Subcutaneous abdominal adipose tissue (tissue), 5 donors: Measurements from ENCODE around the gene LCK.

Source experiments
- H3K27ac ChIP-seq: one replicate; pipeline ENCODE4 v1.7.0; 2013; ENCODE audit warnings: low read depth, mild to moderate bottlenecking, inconsistent platforms, low read length, moderate library complexity
- H3K27me3 ChIP-seq, 5 donors: one replicate each; pipeline ENCODE4 v1.7.0; 2013; ENCODE audit warnings: low read length in 5 of 5, inconsistent platforms in 1 of 5; ENCODE audit not compliant: control insufficient read depth in 5 of 5, insufficient read depth in 4 of 5
- H3K36me3 ChIP-seq, 5 donors: one replicate each; pipeline ENCODE4 v1.7.0; 2013; ENCODE audit warnings: low read length in 5 of 5; ENCODE audit not compliant: control insufficient read depth in 5 of 5, insufficient read depth in 5 of 5
- H3K4me1 ChIP-seq, 5 donors: one replicate each; pipeline ENCODE4 v1.7.0; 2013; ENCODE audit warnings: low read length in 5 of 5, mild to moderate bottlenecking in 3 of 5, moderate library complexity in 1 of 5; ENCODE audit not compliant: control insufficient read depth in 5 of 5, insufficient read depth in 5 of 5
- H3K4me3 ChIP-seq, 5 donors: one replicate each; pipeline ENCODE4 v1.7.0; 2013; ENCODE audit warnings: low read length in 5 of 5, low read depth in 1 of 5
- H3K9ac ChIP-seq, 5 donors: one replicate each; pipeline ENCODE4 v1.7.0; 2013; ENCODE audit warnings: low read length in 5 of 5, mild to moderate bottlenecking in 4 of 5, moderate library complexity in 3 of 5
- H3K9me3 ChIP-seq, 5 donors: one replicate each; pipeline ENCODE4 v1.7.0; 2013; ENCODE audit warnings: low read length in 5 of 5; ENCODE audit not compliant: control insufficient read depth in 5 of 5
- donor health status: healthy.
- donor health status: healthy.
- donor health status: healthy.
- donor health status: healthy.
- donor health status: healthy.

Gene LCK

GRCh38 chr1:32220746-32221580 is 30.1 kb upstream of the LCK start:
- H3K9ac ChIP-seq: peak overlapping the region in 4 of 5 donors; percentile 74 to 98 (median 92)
- peak overlapping the region; percentile 97 for H3K27ac ChIP-seq
- no peaks in the 10 kb centered on the region for H3K9me3 ChIP-seq
- H3K4me1 ChIP-seq: peaks cover 7 to 32% (median 28%) of the 10 kb centered on the region in 5 donors
- peak overlapping the region; percentile 88 to 98 (median 93) for H3K4me3 ChIP-seq
- H3K36me3 ChIP-seq: peaks cover 0 to 51% (median 38%) of the 10 kb centered on the region in 5 donors
- no peaks in the 10 kb centered on the region for H3K27me3 ChIP-seq

- Histone ChIP-seq H3K9me3 (no peaks in the 10 kb centered on the region), H3K36me3 (peaks cover 0 to 51% (median 37%) of the 10 kb centered on the region in 5 donors), H3K27me3 (no peaks in the 10 kb centered on the region), H3K9ac (peak overlapping the region in 4 of 5 donors; percentile 74 to 98 (median 92)), H3K4me1 (peaks cover 7 to 32% (median 28%) of the 10 kb centered on the region in 5 donors), H3K4me3 (peak overlapping the region; percentile 88 to 98 (median 93)), H3K27ac (peak overlapping the region; percentile 97)
Observed at GRCh38 chr1:32221581-32221979, 29.5 kb upstream of the LCK start.

GRCh38 chr1:32221980-32222755 is 28.9 kb upstream of the LCK start, which contains the start of the genes EIF3I and TMEM234:
Gene EIF3I (plus strand): TSS chr1:32222407. CDS start chr1:32222442, 35 bp downstream.
Gene TMEM234 (minus strand): TSS chr1:32222353. CDS start chr1:32222322, 31 bp downstream.
- Histone ChIP-seq H3K36me3 (peaks cover 0 to 50% (median 32%) of the 10 kb centered on the region in 5 donors), H3K9ac (peak within 1 kb of the TSS; percentile 90 to 98 (median 96)), H3K9me3 (no peaks in the 10 kb centered on the region)

GRCh38 chr1:32223683-32224082 is 27.4 kb upstream of the LCK start:
- peak overlapping the region in 4 of 5 donors; percentile 32 to 95 (median 72) for H3K4me3 ChIP-seq
- peak overlapping the region; percentile 97 for H3K27ac ChIP-seq
- H3K27me3 ChIP-seq: no peaks in the 10 kb centered on the region
- peak overlapping the region in 4 of 5 donors; percentile 26 to 71 (median 60) for H3K9ac ChIP-seq
- H3K9me3 ChIP-seq: no peaks in the 10 kb centered on the region
- H3K4me1 ChIP-seq: peaks cover 7 to 32% (median 28%) of the 10 kb centered on the region in 5 donors
- H3K36me3 ChIP-seq: peaks cover 4 to 54% (median 41%) of the 10 kb centered on the region in 5 donors

More at GRCh38 chr1:32221980-32222755, 28.9 kb upstream of the LCK start, which contains the start of the genes EIF3I and TMEM234:
- peaks cover 7 to 32% (median 28%) of the 10 kb centered on the region in 5 donors for H3K4me1 ChIP-seq
- no peaks in the 10 kb centered on the region for H3K27me3 ChIP-seq
- peak within 1 kb of the TSS; percentile 97 for H3K27ac ChIP-seq
- peak within 1 kb of the TSS; percentile 88 to 98 (median 93) for H3K4me3 ChIP-seq

- H3K4me3 ChIP-seq: peak overlapping the region in 4 of 5 donors; percentile 0 to 93 (median 42)
- no peaks in the 10 kb centered on the region for H3K9me3 ChIP-seq
- H3K27ac ChIP-seq: peak overlapping the region; percentile 97
- peaks cover 4 to 56% (median 43%) of the 10 kb centered on the region in 5 donors for H3K36me3 ChIP-seq
- H3K9ac ChIP-seq: peak overlapping the region in 2 of 5 donors; percentile 38 to 71
- no peaks in the 10 kb centered on the region for H3K27me3 ChIP-seq
- H3K4me1 ChIP-seq: peaks cover 7 to 32% (median 28%) of the 10 kb centered on the region in 5 donors
Observed at GRCh38 chr1:32224285-32224684, 26.8 kb upstream of the LCK start.

- Histone ChIP-seq H3K9ac (no peak overlapping the region), H3K4me1 (peaks cover 1 to 5% (median 5%) of the 10 kb centered on the region in 5 donors), H3K27me3 (no peaks in the 10 kb centered on the region), H3K9me3 (no peaks in the 10 kb centered on the region), H3K36me3 (peaks cover 6 to 81% (median 65%) of the 10 kb centered on the region in 5 donors), H3K27ac (no peak overlapping the region), H3K4me3 (no peak overlapping the region)
Observed at GRCh38 chr1:32228771-32229170, 22.3 kb upstream of the LCK start.

- Histone ChIP-seq H3K27me3 (no peaks in the 10 kb centered on the region), H3K36me3 (peaks cover 6 to 67% (median 59%) of the 10 kb centered on the region in 5 donors)
Observed at GRCh38 chr1:32231843-32232432, 19.1 kb upstream of the LCK start.

GRCh38 chr1:32232558-32233304 is 18.3 kb upstream of the LCK start:
- no peaks in the 10 kb centered on the region for H3K9me3 ChIP-seq
- H3K9ac ChIP-seq: no peak overlapping the region
- H3K36me3 ChIP-seq: peaks cover 6 to 62% (median 53%) of the 10 kb centered on the region in 5 donors
- no peaks in the 10 kb centered on the region for H3K4me1 ChIP-seq
- no peak overlapping the region for H3K4me3 ChIP-seq
- H3K27me3 ChIP-seq: no peaks in the 10 kb centered on the region
- no peak overlapping the region for H3K27ac ChIP-seq

More at GRCh38 chr1:32231843-32232432, 19.1 kb upstream of the LCK start:
- Histone ChIP-seq H3K4me1 (no peaks in the 10 kb centered on the region), H3K9me3 (no peaks in the 10 kb centered on the region), H3K27ac (no peak overlapping the region), H3K9ac (no peak overlapping the region), H3K4me3 (no peak overlapping the region)

- no peak overlapping the region for H3K27ac ChIP-seq
- H3K9ac ChIP-seq: no peak overlapping the region
- no peaks in the 10 kb centered on the region for H3K27me3 ChIP-seq
- H3K4me1 ChIP-seq: peaks cover 0 to 2% (median under 1%) of the 10 kb centered on the region in 5 donors
- H3K9me3 ChIP-seq: no peaks in the 10 kb centered on the region
- H3K36me3 ChIP-seq: peaks cover under 1 to 43% (median 39%) of the 10 kb centered on the region in 5 donors
- no peak overlapping the region for H3K4me3 ChIP-seq
Observed at GRCh38 chr1:32234792-32235191, 16.3 kb upstream of the LCK start.
